ENCODE measurements around the gene PSME4.
"Not testable (repeated sequence)": the region's sequence is repeated elsewhere in the genome, so short reads cannot be mapped to it uniquely, and the experiment has no call there.

The PSME4 gene

DNA sequence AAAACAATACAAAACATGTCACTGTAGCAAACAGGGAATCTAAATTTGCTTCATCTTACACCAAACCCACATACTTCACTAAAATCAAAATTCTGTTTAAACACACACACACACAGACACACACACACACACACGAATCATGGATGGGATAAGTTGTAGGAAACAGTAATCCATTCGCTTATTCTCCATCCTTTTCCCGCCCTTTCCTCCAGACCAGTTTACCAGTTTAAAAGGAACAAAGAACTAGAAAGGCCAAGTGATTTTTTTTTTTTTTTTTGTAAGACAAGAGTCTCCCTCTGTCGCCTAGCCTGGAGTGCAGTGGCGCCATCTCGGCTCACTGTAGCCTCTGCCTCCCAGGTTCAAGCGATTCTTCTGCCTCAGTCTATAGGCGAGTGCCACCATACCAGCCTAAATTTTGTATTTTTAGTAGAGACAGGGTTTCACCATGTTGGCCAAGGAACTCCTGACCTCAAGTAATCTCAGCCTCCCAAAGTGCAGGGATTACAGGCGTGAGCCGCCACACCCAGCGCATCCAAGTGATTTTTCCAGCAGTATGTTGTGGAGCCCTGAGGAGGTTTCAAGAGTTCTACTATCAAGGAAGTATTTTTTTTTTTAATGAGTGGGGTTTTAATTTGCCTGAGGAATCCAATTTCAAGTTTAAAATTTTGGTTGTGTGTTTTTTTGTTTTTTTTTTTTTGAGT, 5.7 kb downstream of the PSME4 start:
- DNase-seq: no peak

DNA sequence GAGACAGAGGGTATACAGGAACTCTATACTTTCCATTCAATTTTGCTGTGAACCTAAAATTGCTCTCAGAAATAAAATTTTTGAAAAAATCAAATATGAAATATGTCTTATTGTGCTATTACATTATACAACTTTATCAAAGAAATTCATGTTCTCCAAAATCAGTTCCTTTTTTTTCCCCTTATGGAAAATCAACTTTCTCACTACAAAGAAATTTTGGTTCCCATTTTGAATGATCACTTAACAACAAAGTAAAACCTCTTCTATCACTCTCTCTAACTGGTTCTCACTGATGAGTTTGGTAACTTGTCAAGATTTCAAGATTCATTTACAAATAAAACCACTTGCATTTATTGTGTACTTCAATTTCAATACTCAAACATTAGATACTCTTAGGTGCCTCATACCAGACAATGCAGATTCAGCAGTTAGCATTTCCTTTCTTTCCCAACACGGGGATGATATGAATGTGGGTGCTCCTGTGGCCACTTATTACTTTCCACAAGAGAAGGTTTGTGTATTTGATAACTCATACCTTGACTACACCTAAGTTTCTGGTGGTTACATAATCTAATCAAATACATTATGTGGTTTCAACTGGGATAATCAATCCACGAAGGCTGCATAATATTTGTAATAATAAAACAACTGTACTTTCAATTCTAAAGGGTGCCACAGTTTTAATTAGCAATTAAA, 6.4 kb downstream of the PSME4 start:
- no peak for DNase-seq

DNA sequence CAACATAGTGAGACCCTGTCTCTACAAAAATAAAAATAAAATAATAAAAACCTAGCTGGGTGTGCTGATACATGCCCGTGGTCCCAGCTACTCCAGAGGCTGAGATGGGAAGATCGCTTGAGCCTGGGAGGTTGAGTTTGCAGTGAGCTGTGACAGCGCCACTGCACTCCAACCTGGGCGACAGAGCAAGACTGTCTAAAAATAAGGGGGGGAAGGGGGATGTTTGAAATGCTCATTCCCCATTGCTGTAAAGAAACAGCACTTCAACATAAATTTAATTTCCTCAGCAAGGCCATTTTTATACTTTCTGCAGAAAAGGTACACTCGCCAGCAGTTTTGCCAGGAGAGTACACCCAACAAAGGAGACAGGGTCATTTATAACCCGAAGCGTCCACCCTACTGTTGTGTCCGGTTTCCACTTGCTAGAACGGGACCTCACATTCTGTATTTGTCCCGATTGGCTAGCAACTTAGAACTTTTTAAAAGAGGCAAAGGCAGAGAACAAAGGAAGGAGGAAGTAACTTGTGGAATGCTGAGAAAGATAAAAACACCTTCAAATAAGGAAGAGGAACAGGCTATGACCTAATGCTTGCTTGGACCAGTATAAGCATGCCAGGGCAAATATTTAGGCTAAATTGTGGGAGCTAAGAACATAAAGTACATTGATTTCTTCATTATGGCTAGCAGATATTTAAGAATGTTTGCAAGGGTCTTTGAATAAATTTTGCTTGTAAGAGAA, 9.1 kb downstream of the PSME4 start:
- DNase-seq: not testable (repeated sequence)

DNA sequence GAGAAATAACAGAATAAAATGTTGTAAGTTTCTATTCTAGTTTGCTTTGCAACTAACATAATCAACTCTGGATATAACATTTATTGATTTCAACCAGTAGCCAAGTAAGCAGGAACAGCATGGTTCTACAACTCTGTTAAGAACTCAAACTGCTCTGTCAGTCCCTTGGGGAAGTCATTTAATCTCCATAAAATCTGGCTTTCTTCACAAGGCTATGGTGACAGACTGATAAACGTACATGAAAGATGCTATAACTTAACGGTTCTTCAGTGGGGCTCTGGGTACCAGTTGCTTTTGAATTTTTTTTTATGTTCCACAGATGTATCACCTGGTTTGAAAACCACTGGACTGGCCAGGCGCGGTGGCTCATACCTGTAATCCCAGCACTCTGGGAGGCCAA, 10.3 kb downstream of the PSME4 start:
- DNase-seq: no peak

DNA sequence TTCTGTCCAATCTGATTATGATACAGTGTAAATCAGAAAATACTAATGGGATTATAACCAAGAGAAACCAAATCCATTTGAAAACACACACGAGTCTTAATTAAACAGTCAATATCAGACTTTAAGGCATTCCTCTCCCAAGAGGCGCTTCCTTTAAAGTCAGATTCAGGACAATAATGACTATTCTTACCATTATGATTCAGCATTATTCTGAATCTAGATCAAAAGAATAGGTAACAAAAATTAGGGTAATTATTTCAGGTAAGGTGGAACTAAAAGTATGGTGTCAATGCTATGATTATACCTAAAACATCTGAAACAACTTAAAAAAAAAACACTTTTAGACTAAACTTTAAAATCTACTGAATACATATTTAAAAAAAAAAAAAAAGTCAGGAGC, 12.3 kb downstream of the PSME4 start:
- no peak for DNase-seq

DNA sequence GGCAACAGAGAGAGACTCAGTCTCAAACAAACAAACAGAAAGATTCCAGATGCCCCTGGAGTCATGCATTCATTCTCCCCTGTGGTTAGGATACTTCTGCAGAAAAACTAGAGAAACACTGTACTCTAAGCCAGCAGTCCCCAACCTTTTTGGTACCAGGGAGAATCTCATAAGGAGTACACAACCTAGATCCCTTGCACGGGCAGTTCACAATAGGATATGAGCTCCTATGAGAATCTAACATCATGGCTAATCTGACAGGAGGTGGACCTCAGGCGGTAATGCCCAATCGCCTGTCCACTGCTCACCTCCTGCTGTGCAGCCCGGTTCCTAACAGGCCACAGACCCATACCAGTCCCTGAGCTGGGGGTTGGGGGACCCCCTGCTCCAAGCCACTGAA, 18.3 kb downstream of the PSME4 start:
- no peak for DNase-seq

DNA sequence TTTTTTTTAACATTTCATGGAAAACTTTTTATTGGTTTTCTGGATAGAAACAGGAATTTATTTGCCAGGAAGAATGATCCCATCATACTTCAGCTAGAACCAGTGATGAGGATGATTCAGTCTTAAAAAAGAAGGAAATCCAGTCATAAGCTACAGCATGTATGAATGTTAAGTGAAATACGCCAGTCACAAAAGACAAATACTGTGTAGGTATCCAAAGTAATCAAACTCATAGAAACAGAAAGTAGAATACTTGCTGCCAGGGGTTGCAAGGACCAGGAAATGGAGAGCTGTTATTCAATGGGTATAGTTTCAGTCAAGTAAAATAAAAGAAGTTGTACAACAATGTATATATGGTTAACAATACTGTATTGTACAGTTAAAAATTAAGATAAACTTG, 21.3 kb downstream of the PSME4 start:
- DNase-seq: no peak

DNA sequence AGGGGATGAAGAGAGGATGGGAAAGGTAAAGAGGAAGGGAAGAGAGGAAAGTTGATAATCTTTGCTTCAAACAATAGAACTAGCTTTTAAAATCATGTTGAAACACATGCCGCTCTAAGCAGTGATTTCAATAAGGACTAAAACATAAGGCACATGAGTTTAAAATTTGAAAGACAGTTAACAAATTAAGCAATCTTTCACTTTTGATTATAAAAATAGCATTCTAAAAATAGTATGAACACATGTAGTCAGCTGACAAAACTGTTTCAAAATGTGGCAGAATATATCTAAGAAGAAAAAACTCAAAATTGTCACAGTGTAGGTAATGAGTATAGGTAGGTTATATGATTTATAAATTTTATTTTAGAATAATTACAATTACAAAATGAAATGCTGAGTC, 25.3 kb downstream of the PSME4 start:
- DNase-seq: no peak

DNA sequence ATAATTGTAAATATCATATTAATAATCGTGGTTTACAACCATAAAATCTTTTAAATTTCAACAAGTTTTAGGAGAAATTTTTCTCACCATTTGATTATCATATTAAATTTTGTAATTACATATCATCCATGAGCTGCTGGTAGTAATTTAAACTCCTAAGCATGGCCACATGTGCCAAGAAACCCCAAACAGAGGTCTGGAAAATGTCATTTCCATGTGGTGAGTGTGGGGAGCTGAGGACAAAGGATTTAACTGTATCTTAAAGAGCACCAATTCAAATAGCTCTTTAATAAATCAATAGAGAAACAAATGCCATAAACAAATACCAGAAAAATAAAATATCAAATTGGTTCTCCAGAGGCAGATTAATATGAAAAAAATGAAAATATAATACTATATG, 26.3 kb downstream of the PSME4 start:
- no peak for DNase-seq

DNA sequence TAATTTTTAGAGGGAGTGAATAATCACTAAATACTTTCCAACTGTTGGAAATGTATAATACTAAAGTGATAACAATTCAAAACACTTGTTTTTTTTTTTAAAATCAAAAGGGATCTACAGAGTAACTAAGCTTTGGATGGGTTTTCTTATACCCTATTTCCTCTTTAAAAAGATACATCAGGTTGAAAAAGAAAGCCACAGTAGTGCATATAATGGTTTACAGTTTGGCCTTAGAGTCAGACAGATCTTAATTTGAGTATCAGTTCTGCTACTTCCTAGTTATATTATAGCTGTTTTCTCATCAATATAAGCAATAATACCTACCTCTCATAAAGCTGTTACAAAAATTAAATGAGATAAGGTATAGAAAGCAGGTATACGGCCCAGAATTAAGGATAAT, 28.5 kb downstream of the PSME4 start:
- no peak for DNase-seq

DNA sequence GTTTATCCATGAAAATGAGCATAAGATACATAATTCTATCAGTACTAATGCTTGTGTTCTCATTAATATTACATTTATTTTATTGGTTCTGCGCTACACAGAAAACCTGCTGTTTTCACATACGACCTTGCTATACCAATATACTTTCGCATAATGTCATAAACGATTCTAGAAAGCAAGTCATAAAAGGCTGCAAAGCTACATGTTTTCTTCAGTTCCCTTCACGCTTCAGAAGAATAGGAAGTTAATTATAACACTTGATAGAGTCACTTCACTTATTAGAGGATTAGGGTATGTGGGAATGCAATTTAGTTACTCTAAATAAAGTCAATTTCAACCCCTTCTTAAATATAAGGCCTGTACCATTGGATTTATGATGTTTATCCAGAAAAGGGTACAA, 29.0 kb downstream of the PSME4 start:
- no peak for DNase-seq

DNA sequence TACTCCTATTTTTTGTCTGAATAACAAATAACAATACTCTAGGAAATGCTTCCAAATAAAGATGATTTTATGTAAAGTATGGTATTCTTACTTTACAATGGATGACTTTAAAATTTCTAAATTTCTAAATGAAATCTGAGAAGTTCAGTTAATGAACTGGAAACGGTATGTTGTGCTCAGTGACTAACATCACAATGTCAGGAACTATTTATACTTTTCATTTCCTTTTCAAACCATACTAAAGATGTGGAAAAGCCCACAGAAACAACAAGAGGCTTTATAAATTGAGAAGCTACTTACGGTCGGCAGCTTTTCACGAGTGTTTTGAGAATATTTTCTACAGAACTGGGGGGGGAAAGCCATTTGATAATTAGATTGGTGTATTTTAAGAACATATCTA, 31.1 kb downstream of the PSME4 start:
- DNase-seq: no peak

DNA sequence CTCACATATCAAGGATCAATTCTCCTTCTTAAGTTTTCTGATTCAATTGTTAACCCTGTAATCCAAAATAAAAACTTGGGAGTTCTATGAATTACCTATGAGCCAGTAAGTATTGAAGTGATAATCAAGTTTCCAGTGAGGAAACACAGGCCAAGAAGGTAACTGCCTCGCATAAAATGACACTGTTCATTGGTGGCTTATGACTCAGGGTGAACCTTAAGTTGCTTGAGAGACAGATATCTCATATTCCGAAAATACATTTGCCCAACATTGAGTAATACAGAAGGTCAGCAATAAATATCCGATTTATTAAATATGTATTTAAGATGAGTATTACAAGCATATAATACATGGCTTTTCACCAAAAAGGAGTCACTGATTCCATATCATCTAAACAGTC, 31.9 kb downstream of the PSME4 start:
- DNase-seq: no peak

DNA sequence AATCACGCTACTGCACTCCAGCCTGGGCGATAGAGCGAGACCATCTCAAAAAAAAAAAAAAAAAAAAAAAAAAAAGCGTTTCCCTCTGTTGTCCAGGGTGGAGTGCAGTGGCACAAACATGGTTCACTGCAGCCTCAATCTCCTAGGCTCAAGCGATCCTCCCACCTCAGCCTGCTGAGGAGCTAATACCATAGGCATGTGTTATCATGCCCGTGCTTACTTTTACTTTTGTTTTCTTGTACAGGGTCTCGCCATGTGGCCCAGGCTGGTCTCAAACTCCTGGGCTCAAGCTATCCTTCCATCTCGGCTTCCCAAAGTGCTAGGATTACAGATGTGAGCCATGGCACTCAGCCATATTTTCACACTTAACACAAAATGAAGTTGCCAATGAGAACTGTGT, 37.5 kb downstream of the PSME4 start:
- no peak for DNase-seq

DNA sequence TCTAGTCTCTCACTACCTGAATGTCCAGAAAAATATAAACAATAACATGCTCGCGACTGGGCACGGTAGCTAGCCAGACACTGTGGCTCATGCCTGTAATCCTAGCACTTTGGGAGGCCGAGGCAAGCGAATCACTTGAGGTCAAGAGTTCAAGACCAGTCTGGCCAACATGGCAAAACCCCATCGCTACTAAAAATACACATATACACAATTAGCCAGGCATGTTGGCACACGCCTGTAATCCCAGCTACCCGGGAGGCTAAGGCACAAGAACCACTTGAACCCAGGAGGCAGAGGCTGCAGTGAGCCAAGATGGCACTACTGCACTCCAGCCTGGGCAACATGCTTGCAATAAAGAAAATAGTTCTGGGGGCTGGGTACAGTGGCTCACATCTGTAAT, 44.5 kb downstream of the PSME4 start:
- DNase-seq: not testable (repeated sequence)

DNA sequence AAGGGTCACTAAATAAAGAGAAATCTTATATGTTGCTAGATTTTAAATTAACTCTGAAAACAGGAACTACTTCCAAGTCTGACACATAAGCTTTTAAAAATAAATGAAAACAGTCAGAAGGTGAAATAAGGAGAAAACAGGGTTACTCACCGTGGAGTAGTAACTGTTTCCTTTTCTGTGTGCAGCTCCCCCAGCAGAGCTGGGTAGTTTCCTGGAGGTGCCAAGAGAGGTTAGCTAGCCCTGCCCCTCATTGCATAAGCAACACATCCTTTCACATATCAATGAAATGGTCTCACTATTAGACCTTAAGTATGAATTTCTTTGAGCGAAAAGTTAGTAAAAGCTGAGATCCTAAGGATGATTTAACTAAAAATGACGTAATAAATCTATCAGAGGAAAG, 57.1 kb downstream of the PSME4 start:
- no peak for DNase-seq

DNA sequence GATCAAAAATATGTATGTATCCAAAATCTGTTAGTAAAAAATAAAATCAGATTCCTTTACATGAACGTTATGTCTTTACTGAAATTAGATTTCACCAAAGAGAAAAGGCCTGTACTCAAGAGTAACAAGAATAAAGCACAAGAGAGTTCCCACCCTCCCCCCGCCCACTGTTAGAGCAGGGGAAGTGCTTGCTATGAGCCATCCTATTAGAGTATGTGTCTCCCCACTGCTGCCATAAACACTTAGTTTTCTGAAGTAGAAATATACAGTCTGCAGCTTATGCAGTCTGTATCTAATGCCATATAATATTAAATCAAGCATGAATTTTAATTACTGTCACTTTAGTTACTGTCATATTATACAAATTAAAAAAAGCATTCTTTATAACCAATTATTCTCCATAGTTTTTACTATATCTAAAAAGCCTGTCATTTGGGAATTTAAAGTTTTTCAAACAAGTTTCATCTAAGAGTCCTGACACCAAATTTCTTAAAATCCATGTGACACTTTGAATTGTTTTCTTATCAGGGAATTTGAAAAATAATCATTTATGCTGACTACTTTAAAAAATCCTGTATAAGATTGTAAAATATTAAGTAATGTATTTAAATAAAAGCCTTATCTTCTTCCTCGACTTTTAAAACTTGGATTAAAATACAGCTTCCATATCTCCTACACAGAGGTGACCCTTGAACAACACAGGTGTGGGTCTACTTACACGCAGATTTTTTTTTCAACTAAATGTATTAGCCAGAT, 59.2 kb downstream of the PSME4 start:
- no peak for DNase-seq

DNA sequence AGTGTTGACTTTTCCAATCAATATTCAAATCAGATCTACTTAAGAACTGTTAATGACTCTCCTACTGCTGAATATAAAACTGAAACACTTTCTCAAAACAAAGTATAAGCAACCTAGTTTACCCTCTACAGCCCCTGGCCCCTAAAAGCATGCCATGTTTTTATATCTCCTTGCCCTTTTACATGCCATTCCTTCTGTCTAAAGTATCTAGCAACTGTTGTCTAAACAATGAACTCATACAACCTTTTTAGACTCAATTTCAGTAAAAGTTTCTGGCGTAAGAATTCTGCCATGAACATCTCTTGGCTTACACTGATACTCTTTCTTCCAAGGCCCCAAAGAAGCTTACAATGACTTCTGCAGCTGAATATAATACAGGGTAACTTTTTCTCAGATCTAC, 63.2 kb downstream of the PSME4 start:
- DNase-seq: no peak

DNA sequence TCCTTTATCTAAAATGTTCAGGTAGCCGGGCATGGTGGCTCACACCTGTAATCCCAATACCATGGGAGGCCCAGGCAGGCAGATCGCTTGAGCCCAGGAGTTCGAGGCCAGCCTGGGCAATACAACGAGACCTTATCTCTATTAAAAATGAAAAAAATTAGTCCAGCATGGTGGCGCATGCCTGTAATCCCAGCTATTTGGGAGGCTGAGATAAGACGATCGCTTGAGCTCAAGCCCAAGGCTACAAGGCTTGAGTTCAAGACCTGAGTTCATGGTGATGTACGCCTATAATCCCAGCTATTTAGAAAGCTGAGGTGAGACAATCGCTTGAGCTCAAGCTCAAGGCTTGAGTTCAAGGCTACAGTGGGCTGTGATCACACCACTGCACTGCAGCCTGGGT, 65.4 kb downstream of the PSME4 start:
- no peak for DNase-seq

DNA sequence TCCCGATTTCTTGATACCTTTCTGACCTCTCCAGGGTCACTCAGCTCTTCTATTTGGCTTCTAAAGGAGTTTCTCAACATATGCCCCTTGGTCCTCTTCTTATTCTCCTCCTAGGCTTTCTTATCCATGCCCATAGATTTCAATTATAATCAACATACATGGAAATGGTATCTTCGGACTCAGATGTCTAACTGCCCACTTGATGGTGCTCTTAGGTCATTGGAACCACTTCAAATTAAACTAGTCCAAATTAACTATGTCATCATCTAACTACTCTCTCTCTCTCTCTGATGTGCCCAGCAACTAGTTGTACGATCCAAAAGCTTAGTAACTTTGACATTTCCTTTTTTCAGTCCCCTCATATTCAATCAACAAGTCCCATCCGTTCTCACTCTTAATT, 67.8 kb downstream of the PSME4 start:
- no peak for DNase-seq

DNA sequence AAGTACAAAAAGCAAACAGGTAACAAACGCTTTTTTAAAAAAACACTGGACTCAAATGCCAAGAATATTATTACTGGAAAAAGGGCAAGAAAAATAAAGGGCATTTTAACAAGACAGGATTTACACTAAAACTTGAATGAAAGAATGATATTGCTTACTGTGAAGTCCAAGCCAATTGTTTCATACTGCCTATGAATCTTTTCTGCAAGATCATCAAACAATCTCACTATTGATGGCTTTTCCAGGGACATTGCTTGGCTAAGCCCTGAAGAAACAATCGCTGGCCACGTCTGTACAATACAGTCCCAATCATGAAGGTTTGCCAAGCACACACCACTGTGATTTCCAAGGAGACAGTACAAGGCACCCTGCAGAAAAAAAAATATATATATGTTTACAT, 69.6 kb downstream of the PSME4 start:
- no peak for DNase-seq

DNA sequence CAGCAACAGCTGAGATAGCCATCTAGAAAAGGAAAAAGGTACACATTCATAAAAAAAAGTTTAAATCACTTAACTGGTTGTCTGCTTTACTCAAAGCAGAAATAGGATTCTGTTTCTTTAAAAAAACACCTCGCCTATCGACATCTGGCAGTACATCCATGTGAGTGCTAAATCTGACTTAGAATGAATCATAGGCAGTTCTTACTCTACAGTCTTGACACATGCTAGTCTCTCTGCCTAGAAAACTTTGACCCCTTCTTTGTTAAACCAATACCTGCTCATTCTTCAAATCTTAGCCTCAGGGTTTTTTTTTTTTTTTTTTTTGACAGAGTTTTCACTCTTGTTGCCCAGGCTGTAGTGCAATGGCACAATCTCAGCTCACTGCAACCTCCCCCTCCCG, 73.9 kb downstream of the PSME4 start:
- no peak for DNase-seq
